ENCODE results near the gene PCDH17.

DNA sequence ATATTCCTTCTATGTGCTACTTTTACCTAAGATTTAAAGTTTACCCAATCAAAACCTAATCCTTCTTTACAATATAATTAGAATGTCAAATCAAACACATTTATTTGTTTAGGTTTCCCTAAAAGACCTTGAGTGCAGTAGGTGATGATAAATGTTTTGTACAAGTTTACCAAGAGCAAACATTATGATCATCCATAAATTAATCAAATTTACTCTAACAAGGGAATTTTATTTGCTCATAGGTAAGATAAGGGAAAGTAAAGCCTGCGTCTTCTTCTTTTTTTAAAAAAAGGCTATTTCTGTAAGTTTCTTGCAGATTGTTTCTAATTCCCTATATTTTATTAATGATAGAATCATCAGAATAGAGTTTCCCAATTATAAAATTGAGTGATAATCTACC is 48.0 kb upstream of the PCDH17 start:
- TF ChIP-seq, protein P1, sequence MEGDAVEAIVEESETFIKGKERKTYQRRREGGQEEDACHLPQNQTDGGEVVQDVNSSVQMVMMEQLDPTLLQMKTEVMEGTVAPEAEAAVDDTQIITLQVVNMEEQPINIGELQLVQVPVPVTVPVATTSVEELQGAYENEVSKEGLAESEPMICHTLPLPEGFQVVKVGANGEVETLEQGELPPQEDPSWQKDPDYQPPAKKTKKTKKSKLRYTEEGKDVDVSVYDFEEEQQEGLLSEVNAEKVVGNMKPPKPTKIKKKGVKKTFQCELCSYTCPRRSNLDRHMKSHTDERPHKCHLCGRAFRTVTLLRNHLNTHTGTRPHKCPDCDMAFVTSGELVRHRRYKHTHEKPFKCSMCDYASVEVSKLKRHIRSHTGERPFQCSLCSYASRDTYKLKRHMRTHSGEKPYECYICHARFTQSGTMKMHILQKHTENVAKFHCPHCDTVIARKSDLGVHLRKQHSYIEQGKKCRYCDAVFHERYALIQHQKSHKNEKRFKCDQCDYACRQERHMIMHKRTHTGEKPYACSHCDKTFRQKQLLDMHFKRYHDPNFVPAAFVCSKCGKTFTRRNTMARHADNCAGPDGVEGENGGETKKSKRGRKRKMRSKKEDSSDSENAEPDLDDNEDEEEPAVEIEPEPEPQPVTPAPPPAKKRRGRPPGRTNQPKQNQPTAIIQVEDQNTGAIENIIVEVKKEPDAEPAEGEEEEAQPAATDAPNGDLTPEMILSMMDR (IDR thresholded peaks at IDR 0.05) = no peak
- no peak for TF ChIP-seq POLR2A (IDR thresholded peaks at IDR 0.05)
